Lower lobe of right lung (tissue), 2 donors: ENCODE results near the gene ARMC2. TPM values are rescaled to one million over a fixed set of nuclear protein-coding genes. Genes with fewer than 3 reads are reported as not detected.

Experiments
- ATAC-seq, 2 donors: fragments of 200-7000 bp; cut with Tn5 transposase; one replicate each; pipeline ENCODE4 v1.9.1; 2020 to 2022; ENCODE audit warnings: mild to moderate bottlenecking in 2 of 2, moderate library complexity in 2 of 2
- DNase-seq: peaks from one replicate; pipeline ENCODE4 v3.0.0-alpha.2; 2020
- H3K27ac ChIP-seq: fragments of 200-600 bp; one replicate; pipeline ENCODE4 v1.8.0; 2022
- H3K27me3 ChIP-seq: fragments of 200-600 bp; one replicate; pipeline ENCODE4 v1.8.0; 2022; ENCODE audit warnings: low read depth
- H3K36me3 ChIP-seq: fragments of 200-600 bp; one replicate; pipeline ENCODE4 v1.8.0; 2022; ENCODE audit warnings: mild to moderate bottlenecking
- H3K4me1 ChIP-seq: fragments of 200-600 bp; one replicate; pipeline ENCODE4 v1.8.0; 2022
- H3K4me3 ChIP-seq: fragments of 200-600 bp; one replicate; pipeline ENCODE4 v1.8.0; 2022; ENCODE audit warnings: mild to moderate bottlenecking
- H3K9me3 ChIP-seq: fragments of 200-600 bp; one replicate; pipeline ENCODE4 v1.8.0; 2022
- CTCF ChIP-seq: fragments of 200-600 bp; IDR thresholded peaks from one replicate; pipeline ENCODE4 v1.8.0; 2022; ENCODE audit warnings: antibody characterized with exemption, mild to moderate bottlenecking
- intact Hi-C: fragments of 100-400 bp; cut with DNase I; formaldehyde crosslinking; loops from one replicate; pipeline ENCODE4 v1.11.0; 2022
- total RNA-seq: library from RNA; stranded (reverse); fragmentation: NEBNext Ultra II Directional; extraction: Animal tissue kit (Norgen Biotek cat#: 25700); gene quantifications from one replicate; pipeline ENCODE4 v1.2.1, GENCODE V29; 2021
- donor health status: DM: no; HTN: yes; CAD: no; lungs with severe emphysema.

Gene ARMC2
- total RNA-seq, 1 donor from 2014 or later: 10.8 TPM

DNA sequence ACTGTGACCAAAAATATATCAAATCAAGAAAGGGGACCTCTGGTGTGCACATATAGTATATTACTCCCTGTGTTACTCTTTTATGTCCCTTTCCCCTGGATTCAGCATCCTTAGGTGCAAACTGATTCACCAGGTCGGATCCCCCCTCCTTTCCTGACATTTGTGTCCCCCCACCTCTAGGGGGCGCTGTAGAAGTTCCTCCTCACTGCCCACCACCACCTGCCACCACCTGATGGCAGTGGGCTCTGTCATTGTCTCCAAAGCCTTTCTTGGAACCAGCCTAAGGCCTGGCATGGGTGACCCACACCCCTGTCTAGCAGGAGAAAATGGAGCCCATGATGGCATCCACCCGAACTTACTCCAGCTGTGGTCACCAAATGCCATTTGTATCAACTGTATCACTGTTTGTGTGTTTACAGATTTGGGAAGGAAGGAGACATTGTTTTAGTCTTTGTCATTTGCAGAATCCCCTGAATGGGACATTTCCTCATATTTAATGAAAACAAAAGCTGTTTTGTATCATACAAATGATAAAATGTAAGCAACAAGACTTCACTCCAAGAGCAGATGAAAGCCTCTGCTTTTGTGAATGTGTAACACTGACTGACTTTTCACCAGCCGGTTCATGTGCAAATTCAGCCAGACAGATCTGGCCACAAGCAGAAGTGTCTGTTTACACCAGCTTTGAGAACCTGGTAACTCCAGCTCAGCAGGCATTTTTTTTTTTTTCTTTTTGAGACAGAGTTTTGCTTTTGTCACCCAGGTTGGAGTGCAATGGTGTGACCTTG is 66.2 kb downstream of the ARMC2 start:
- peak; percentile 26 to 38 for ATAC-seq

GRCh38 chr6:108915258-108915657 is 67.0 kb downstream of the ARMC2 start:
- Histone ChIP-seq H3K36me3 (no peaks in the 10 kb centered on the region), H3K9me3 (no peaks in the 10 kb centered on the region), H3K4me1 (peaks cover 3% of the 10 kb centered on the region), H3K27me3 (no peaks in the 10 kb centered on the region), H3K27ac (no peak overlapping the region), H3K4me3 (no peak overlapping the region)
- ATAC-seq: no peak
- no peak for DNase-seq
- TF ChIP-seq CTCF: no peak
- intact Hi-C loops: no loop called here

More for the DNA sequence above, 66.2 kb downstream of the ARMC2 start:
- H3K36me3 ChIP-seq: no peaks in the 10 kb centered on the region
- no peaks in the 10 kb centered on the region for H3K9me3 ChIP-seq
- peak; percentile 43 for TF ChIP-seq CTCF
- H3K27ac ChIP-seq: no peak overlapping the region
- no peaks in the 10 kb centered on the region for H3K27me3 ChIP-seq
- intact Hi-C loops: no loop called here
- no peak overlapping the region for H3K4me3 ChIP-seq
- peaks cover 3% of the 10 kb centered on the region for H3K4me1 ChIP-seq
- no peak for DNase-seq

GRCh38 chr6:108916026-108916686 is 67.9 kb downstream of the ARMC2 start:
- no peak for TF ChIP-seq CTCF
- no peak for DNase-seq
- Histone ChIP-seq H3K27ac (no peak overlapping the region), H3K4me3 (no peak overlapping the region), H3K4me1 (peaks cover 12% of the 10 kb centered on the region), H3K27me3 (no peaks in the 10 kb centered on the region), H3K36me3 (no peaks in the 10 kb centered on the region), H3K9me3 (no peaks in the 10 kb centered on the region)
- no peak for ATAC-seq
- intact Hi-C loops: no loop called here

GRCh38 chr6:108920751-108921150 is 72.5 kb downstream of the ARMC2 start:
- DNase-seq: no peak
- no peak for TF ChIP-seq CTCF
- no peak overlapping the region for H3K27ac ChIP-seq
- no peaks in the 10 kb centered on the region for H3K36me3 ChIP-seq
- intact Hi-C loops: no loop called here
- no peak overlapping the region for H3K4me3 ChIP-seq
- no peak for ATAC-seq
- H3K9me3 ChIP-seq: no peaks in the 10 kb centered on the region
- peaks cover 12% of the 10 kb centered on the region for H3K4me1 ChIP-seq
- H3K27me3 ChIP-seq: no peaks in the 10 kb centered on the region

DNA sequence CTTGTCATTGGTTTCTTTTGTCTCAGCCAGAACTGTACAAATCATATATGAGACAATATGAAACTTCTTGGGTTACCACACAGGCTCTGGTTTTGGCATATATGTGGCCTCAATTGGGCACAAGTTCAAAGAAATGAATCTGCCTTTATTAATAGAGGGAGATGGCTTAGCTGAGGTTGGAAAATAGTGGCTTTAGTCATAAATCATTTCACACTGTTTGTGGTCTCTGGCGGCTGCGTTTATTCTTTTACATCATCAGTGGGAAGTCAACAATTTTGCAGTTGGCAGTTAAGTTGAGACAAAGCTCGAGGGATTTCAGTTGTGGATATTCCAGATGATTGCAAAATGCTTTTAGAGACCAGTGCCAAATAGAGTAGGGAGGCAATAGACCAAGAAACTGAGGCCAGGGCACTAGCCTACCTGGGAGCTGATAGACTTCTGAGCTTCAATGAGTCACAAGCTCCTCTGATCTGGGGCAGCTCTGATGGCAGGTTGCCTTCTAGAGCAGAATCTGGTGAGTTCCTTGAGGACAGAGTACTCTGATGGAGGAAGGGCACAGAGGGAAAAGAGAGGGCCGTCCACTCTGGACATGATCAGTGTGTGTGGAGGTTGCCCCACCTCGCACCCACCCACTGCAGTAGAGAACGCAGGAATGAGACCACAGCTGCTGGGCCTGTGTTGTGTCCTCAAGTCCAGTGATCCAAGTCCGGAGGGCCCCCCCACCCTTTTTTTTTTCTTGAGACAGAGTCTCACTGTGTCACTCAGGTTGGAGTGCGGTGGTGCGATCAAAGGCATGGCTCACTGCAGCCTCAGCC is 73.5 kb downstream of the ARMC2 start:
- ATAC-seq: peak in 1 of 2 donors; percentile 42

More for the DNA sequence above, 73.5 kb downstream of the ARMC2 start:
- DNase-seq: no peak
- Histone ChIP-seq H3K4me3 (no peak overlapping the region), H3K4me1 (peaks cover 12% of the 10 kb centered on the region), H3K9me3 (no peaks in the 10 kb centered on the region), H3K27ac (no peak overlapping the region), H3K27me3 (no peaks in the 10 kb centered on the region), H3K36me3 (no peaks in the 10 kb centered on the region)
- intact Hi-C loops: no loop called here
- TF ChIP-seq CTCF: no peak
